CD14-positive monocyte (primary cell): ENCODE results near the gene OTUB1. TPM values are rescaled to one million over a fixed set of nuclear protein-coding genes. Genes with fewer than 3 reads are reported as not detected.

Experiments
- DNase-seq, 3 donors: peaks; one replicate each; pipeline ENCODE4 v3.0.0-alpha.2; 2011 to 2022
- H2AFZ ChIP-seq: 2 replicates; pipeline ENCODE4 v1.6.0; 2012; ENCODE audit warnings: mild to moderate bottlenecking, low read depth, low read length, inconsistent platforms; ENCODE audit not compliant: insufficient read depth, poor library complexity, severe bottlenecking
- H3K27ac ChIP-seq, 2 donors: 1 replicate in 1 of 2; 2 replicates in 1 of 2; pipeline ENCODE4 v1.5.1; 2012 to 2013; ENCODE audit warnings: low read length in 2 of 2, control low read depth in 1 of 2, inconsistent platforms in 1 of 2, low read depth in 1 of 2, mild to moderate bottlenecking in 1 of 2
- H3K27me3 ChIP-seq, 2 donors: one replicate each; pipeline versions ENCODE4 v1.6.0 to v1.6.1; 2011 to 2013; ENCODE audit warnings: low read length in 2 of 2; ENCODE audit not compliant: control insufficient read depth in 2 of 2, insufficient read depth in 2 of 2
- H3K36me3 ChIP-seq, 2 donors: replicated peaks in 1 of 2; 1 replicate in 1 of 2; 2 replicates in 1 of 2; pipeline versions ENCODE4 v1.5.1 to v1.6.1; 2012 to 2013; ENCODE audit warnings: low read length in 2 of 2, control low read depth in 1 of 2, inconsistent platforms in 1 of 2, mild to moderate bottlenecking in 1 of 2; ENCODE audit not compliant: insufficient read depth in 2 of 2, control insufficient read depth in 1 of 2
- H3K4me1 ChIP-seq, 2 donors: 1 replicate in 1 of 2; 2 replicates in 1 of 2; pipeline versions ENCODE4 v1.5.1 to v1.6.1; 2012 to 2013; ENCODE audit warnings: low read length in 2 of 2, control low read depth in 1 of 2, inconsistent platforms in 1 of 2, mild to moderate bottlenecking in 1 of 2, moderate library complexity in 1 of 2; ENCODE audit not compliant: insufficient read depth in 2 of 2, control insufficient read depth in 1 of 2
- H3K4me2 ChIP-seq: replicated peaks from 2 replicates; pipeline ENCODE3; 2012; ENCODE audit warnings: low read length, moderate library complexity, mild to moderate bottlenecking; ENCODE audit not compliant: poor library complexity, severe bottlenecking; ENCODE audit errors: extremely low read depth
- H3K4me3 ChIP-seq, 3 experiments: fragments of 200-600 bp in 1 of 3; sonication (generic) in 1 of 3; replicated peaks in 1 of 3; 1 replicate in 2 of 3; 2 replicates in 1 of 3; pipeline ENCODE4 v1.5.1; 2011 to 2013; ENCODE audit warnings: low read length in 3 of 3, mild to moderate bottlenecking in 3 of 3, control low read depth in 2 of 3, low read depth in 2 of 3, inconsistent platforms in 1 of 3, moderate library complexity in 1 of 3
- H3K79me2 ChIP-seq: 2 replicates; pipeline ENCODE4 v1.6.0; 2012; ENCODE audit warnings: mild to moderate bottlenecking, control low read depth, inconsistent platforms, low read length, moderate library complexity; ENCODE audit not compliant: insufficient read depth
- H3K9ac ChIP-seq: 2 replicates; pipeline ENCODE4 v1.6.0; 2017; ENCODE audit warnings: low read length, mild to moderate bottlenecking; ENCODE audit not compliant: insufficient read depth, poor library complexity, severe bottlenecking
- H3K9me3 ChIP-seq, 2 donors: replicated peaks in 1 of 2; 1 replicate in 1 of 2; 2 replicates in 1 of 2; pipeline versions ENCODE4 v1.5.1 to v1.6.1; 2012 to 2013; ENCODE audit warnings: low read length in 2 of 2, control low read depth in 1 of 2; ENCODE audit not compliant: control insufficient read depth in 1 of 2, insufficient read depth in 1 of 2
- H4K20me1 ChIP-seq: 2 replicates; pipeline ENCODE4 v1.6.0; 2012; ENCODE audit warnings: mild to moderate bottlenecking, low read length, control low read depth, moderate library complexity; ENCODE audit not compliant: insufficient read depth
- H3K27ac Mint-ChIP-seq, 7 donors: one replicate each; pipeline ENCODE4 v1.8.0; 2020; ENCODE audit warnings: mild to moderate bottlenecking in 7 of 7, mixed read lengths in 7 of 7, moderate library complexity in 6 of 7, inconsistent platforms in 2 of 7
- H3K27me3 Mint-ChIP-seq, 3 donors: one replicate each; pipeline ENCODE4 v1.8.0; 2021 to 2022; ENCODE audit warnings: low read depth in 3 of 3, mild to moderate bottlenecking in 3 of 3, mixed read lengths in 3 of 3, moderate library complexity in 3 of 3, inconsistent platforms in 1 of 3
- H3K36me3 Mint-ChIP-seq, 2 donors: one replicate each; pipeline ENCODE4 v1.8.0; 2020; ENCODE audit warnings: mixed read lengths in 2 of 2, inconsistent platforms in 1 of 2, mild to moderate bottlenecking in 1 of 2
- H3K4me1 Mint-ChIP-seq: one replicate; pipeline ENCODE4 v1.8.0; 2020; ENCODE audit warnings: mild to moderate bottlenecking, mixed read lengths
- H3K4me3 Mint-ChIP-seq, 2 donors: one replicate each; pipeline ENCODE4 v1.8.0; 2020; ENCODE audit warnings: mild to moderate bottlenecking in 2 of 2, mixed read lengths in 2 of 2, moderate library complexity in 1 of 2
- H3K9me3 Mint-ChIP-seq, 7 donors: one replicate each; pipeline ENCODE4 v1.8.0; 2020 to 2022; ENCODE audit warnings: mixed read lengths in 7 of 7, mild to moderate bottlenecking in 6 of 7, moderate library complexity in 6 of 7, inconsistent platforms in 2 of 7
- CTCF ChIP-seq: fragments of 200-600 bp; IDR thresholded peaks from one replicate; pipeline ENCODE4 v1.8.0; 2022; ENCODE audit warnings: antibody characterized with exemption, mild to moderate bottlenecking
- WGBS: methylation state at CpG from one replicate; pipeline ENCODE4 v1.1.5; 2013; ENCODE audit warnings: missing lambda C conversion rate; ENCODE audit not compliant: insufficient coverage; 5-methylcytosine and 5-hydroxymethylcytosine counted together
- intact Hi-C, 2 donors: fragments of 100-400 bp; cut with micrococcal nuclease; formaldehyde crosslinking; loops; one replicate each; pipeline versions ENCODE4 v1.15.0 to v1.15.1; 2023
- polyA plus RNA-seq, 3 donors: library from polyadenylated mRNA; depleted of rRNA in 1 of 3; unstranded in 2 of 3; stranded (reverse) in 1 of 3; fragments of 300-500 nt in 2 of 3; fragments of >200 nt in 1 of 3; fragmentation: Illumina TruSeq in 2 of 3; gene quantifications; 1 replicate in 2 of 3; 2 replicates in 1 of 3; pipeline ENCODE4 v1.2.3, GENCODE V29; 2012 to 2021

Gene OTUB1
- polyA plus RNA-seq, 3 donors, result 131 to 170 (median 140) TPM

DNA sequence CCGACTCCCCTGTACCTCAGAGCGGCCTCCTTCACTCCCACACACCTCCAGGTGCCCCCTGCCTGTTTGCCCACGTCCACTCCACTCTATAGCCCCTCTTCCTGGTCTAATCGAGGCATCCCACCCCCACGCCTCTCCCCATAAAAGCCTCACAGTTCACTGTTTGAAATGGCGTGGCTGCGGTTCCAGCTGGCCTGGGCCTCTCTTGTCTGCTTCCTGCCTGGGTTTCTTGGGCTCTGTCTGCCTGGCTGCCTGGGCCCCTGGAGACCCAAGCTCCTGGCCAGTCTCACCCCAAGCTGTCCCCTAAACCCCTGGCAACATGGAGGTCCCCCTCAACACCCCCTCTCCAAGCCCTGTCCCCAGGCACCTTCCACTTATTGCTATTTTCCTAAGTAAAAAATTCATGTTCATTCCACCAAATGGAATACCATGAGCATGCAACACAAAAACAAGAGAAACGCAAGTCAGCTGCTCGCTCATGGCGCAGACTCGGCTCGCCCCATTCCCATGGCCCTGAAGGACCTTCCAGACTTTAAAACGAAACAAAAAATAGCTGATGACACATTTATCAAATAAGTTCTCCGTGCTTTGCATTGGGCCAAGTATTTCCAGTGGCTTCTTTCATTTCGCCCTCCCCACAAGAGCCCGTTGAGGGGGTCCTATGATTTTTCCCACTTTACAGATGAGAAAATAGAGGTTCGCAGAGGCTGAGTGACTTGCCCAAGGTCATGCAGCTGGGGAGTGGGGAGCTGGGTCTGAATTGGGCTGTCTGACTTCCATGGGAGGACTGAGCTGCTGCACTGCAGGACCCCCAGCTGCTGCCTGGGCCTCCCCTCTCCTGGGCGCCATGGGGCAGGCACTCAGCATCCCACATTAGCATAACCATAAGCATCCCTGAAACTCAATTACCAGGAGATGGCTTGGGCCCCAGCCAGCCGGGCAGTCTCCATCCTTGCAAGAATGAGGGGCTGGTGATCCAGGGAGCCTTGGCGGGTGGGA, 37.8 kb downstream of the OTUB1 start:
- H3K9me3 Mint-ChIP-seq, result no peaks in the 10 kb centered on the region
- WGBS, result 87% methylated on average over 15 of the region's 20 CpGs
- peaks cover 4 to 9% (median 6%) of the 10 kb centered on the region in 3 donors for H3K27me3 Mint-ChIP-seq
- no peak for TF ChIP-seq CTCF
- Histone ChIP-seq H4K20me1 (no peaks in the 10 kb centered on the region), H3K36me3 (no peaks in the 10 kb centered on the region), H3K27ac (no peak overlapping the region), H3K4me2 (no peak overlapping the region), H3K4me1 (peaks cover 21 to 22% of the 10 kb centered on the region in 2 donors), H3K79me2 (no peaks in the 10 kb centered on the region), H3K9ac (no peak overlapping the region), H3K9me3 (no peaks in the 10 kb centered on the region), H3K4me3 (no peak overlapping the region), H3K27me3 (no peaks in the 10 kb centered on the region), H2AFZ (no peak overlapping the region)
- H3K4me1 Mint-ChIP-seq, result peaks cover 21% of the 10 kb centered on the region
- intact Hi-C loops, result no loop called here
- no peak overlapping the region for H3K4me3 Mint-ChIP-seq
- H3K27ac Mint-ChIP-seq, result no peak overlapping the region
- no peak for DNase-seq
- no peaks in the 10 kb centered on the region for H3K36me3 Mint-ChIP-seq

DNA sequence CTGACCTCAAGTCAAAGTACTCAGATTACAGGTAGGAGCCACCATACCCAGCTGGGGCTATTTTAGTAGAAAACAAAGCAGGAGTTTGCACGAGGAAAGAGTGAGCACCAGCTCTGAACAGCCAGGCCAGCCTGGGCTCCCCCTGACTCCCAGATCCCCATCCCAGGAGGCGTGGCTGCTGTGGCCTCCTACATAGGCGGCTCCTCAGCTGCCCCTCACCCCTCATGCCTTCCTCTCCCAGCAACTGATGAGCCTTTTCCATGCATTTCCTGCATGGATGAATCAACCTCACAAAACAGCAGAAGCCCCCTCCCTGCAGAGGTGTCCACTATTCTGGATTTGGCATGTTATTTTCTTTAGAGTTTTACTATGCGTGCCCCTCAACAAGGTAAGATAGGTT, 39.0 kb downstream of the OTUB1 start:
- Histone ChIP-seq H2AFZ (no peak overlapping the region), H3K4me3 (no peak overlapping the region), H3K4me1 (peaks cover 23 to 25% of the 10 kb centered on the region in 2 donors), H3K79me2 (no peaks in the 10 kb centered on the region), H3K4me2 (no peak overlapping the region), H3K9ac (no peak overlapping the region), H3K9me3 (no peaks in the 10 kb centered on the region), H3K27me3 (no peaks in the 10 kb centered on the region), H3K27ac (no peak overlapping the region), H3K36me3 (no peaks in the 10 kb centered on the region), H4K20me1 (no peaks in the 10 kb centered on the region)
- H3K4me1 Mint-ChIP-seq, result peaks cover 22% of the 10 kb centered on the region
- 87% methylated on average over 3 of the region's 4 CpGs for WGBS
- DNase-seq, result no peak
- TF ChIP-seq CTCF, result no peak
- no peak overlapping the region for H3K4me3 Mint-ChIP-seq
- no peaks in the 10 kb centered on the region for H3K9me3 Mint-ChIP-seq
- H3K27me3 Mint-ChIP-seq, result peaks cover 4 to 11% (median 6%) of the 10 kb centered on the region in 3 donors
- H3K36me3 Mint-ChIP-seq, result no peaks in the 10 kb centered on the region
- H3K27ac Mint-ChIP-seq, result peak overlapping the region in 3 of 7 donors; percentile 15 to 41 (median 25)
- intact Hi-C loops, result no loop called here
